Endodermal cell (in vitro differentiated cells): ENCODE data around the gene ARIH1. TPM values are rescaled to one million over a fixed set of nuclear protein-coding genes. Genes with fewer than 3 reads are reported as not detected.
A peak's percentile ranks its signal among the peaks of the same experiment; 100 is the strongest.

ENCODE experiments used
- DNase-seq: peaks from one replicate; pipeline ENCODE4 v3.0.0-alpha.2; 2017
- H3K27ac ChIP-seq: 2 replicates; pipeline ENCODE4 v1.5.1; 2013; ENCODE audit warnings: mild to moderate bottlenecking, low read depth, low read length, moderate library complexity
- H3K27me3 ChIP-seq: 2 replicates; pipeline ENCODE4 v1.6.1; 2013; ENCODE audit warnings: mild to moderate bottlenecking, low read length, moderate library complexity; ENCODE audit not compliant: insufficient read depth, control insufficient read depth, poor library complexity, severe bottlenecking
- H3K36me3 ChIP-seq: 2 replicates; pipeline ENCODE4 v1.7.0; 2013; ENCODE audit warnings: mild to moderate bottlenecking, low read length, moderate library complexity; ENCODE audit not compliant: control insufficient read depth, insufficient read depth
- H3K4me1 ChIP-seq: one replicate; pipeline ENCODE4 v1.7.0; 2013; ENCODE audit warnings: low read length; ENCODE audit not compliant: control insufficient read depth, insufficient read depth
- H3K4me3 ChIP-seq: 2 replicates; pipeline ENCODE4 v1.5.1; 2013; ENCODE audit warnings: mild to moderate bottlenecking, low read length, moderate library complexity
- H3K9ac ChIP-seq: 2 replicates; pipeline ENCODE4 v1.6.1; 2013; ENCODE audit warnings: mild to moderate bottlenecking, low read length, moderate library complexity; ENCODE audit not compliant: poor library complexity, severe bottlenecking; ENCODE audit errors: extremely low read depth
- H3K9me3 ChIP-seq: 2 replicates; pipeline ENCODE4 v1.6.1; 2013; ENCODE audit warnings: mild to moderate bottlenecking, low read length, moderate library complexity; ENCODE audit not compliant: control insufficient read depth
- H3K27ac Mint-ChIP-seq: 2 replicates; pipeline ENCODE4 v1.8.0; 2020; ENCODE audit warnings: mixed read lengths
- H3K27me3 Mint-ChIP-seq: 2 replicates; pipeline ENCODE4 v1.8.0; 2021; ENCODE audit warnings: mild to moderate bottlenecking, mixed read lengths; ENCODE audit not compliant: insufficient read depth
- H3K36me3 Mint-ChIP-seq: 2 replicates; pipeline ENCODE4 v1.8.0; 2020; ENCODE audit warnings: low read depth, mixed read lengths
- H3K4me1 Mint-ChIP-seq: 2 replicates; pipeline ENCODE4 v1.8.0; 2020; ENCODE audit warnings: mixed read lengths
- H3K4me3 Mint-ChIP-seq: 2 replicates; pipeline ENCODE4 v1.8.0; 2020; ENCODE audit warnings: mild to moderate bottlenecking, moderate library complexity, mixed read lengths
- H3K9me3 Mint-ChIP-seq: 2 replicates; pipeline ENCODE4 v1.8.0; 2020; ENCODE audit warnings: mild to moderate bottlenecking, mixed read lengths
- CTCF ChIP-seq: fragments of 200-600 bp; sonication (generic); conservative IDR thresholded peaks from 2 replicates; pipeline ENCODE4 v1.5.0; 2021; ENCODE audit warnings: antibody characterized with exemption, mild to moderate bottlenecking
- WGBS, 2 experiments: methylation state at CpG; one replicate each; pipeline versions ENCODE4 v1.1.5 to v1.1.7; 2013; ENCODE audit warnings: missing lambda C conversion rate in 2 of 2, mixed read lengths in 1 of 2; ENCODE audit not compliant: insufficient coverage in 1 of 2, insufficient read length in 1 of 2; 5-methylcytosine and 5-hydroxymethylcytosine counted together
- total RNA-seq, 2 donors: library from RNA; stranded (reverse); fragmentation: NEBNext Ultra II Directional in 1 of 2; extraction: Animal tissue kit (Norgen Biotek cat#: 25700) in 1 of 2; gene quantifications; 2 replicates in 1 of 2; 3 replicates in 1 of 2; pipeline ENCODE4 v1.2.1, GENCODE V29; 2021

ARIH1 gene
- total RNA-seq, 2 donors from 2014 or later = 183 to 238 TPM

- Histone ChIP-seq H3K9me3 (no peaks in the 10 kb centered on the region), H3K36me3 (peaks cover 78% of the 10 kb centered on the region), H3K27ac (no peak overlapping the region), H3K9ac (no peak overlapping the region), H3K27me3 (no peaks in the 10 kb centered on the region), H3K4me1 (no peaks in the 10 kb centered on the region), H3K4me3 (no peak overlapping the region)
- 98 to 100% methylated on average over 1 to 2 of the region's 2 CpGs for WGBS, 2 experiments
- no peaks in the 10 kb centered on the region for H3K27me3 Mint-ChIP-seq
- H3K27ac Mint-ChIP-seq = no peak overlapping the region
- H3K4me1 Mint-ChIP-seq = no peaks in the 10 kb centered on the region
- H3K9me3 Mint-ChIP-seq = no peaks in the 10 kb centered on the region
- DNase-seq = no peak
- TF ChIP-seq CTCF = no peak
- H3K36me3 Mint-ChIP-seq = peaks cover 43% of the 10 kb centered on the region
- H3K4me3 Mint-ChIP-seq = no peak overlapping the region
Observed at GRCh38 chr15:72585025-72585424, 110.9 kb downstream of the ARIH1 start.

- 94 to 100% methylated on average over 1 of the region's 1 CpG for WGBS, 2 experiments
- no peak overlapping the region for H3K4me3 Mint-ChIP-seq
- H3K27me3 Mint-ChIP-seq = no peaks in the 10 kb centered on the region
- H3K27ac Mint-ChIP-seq = no peak overlapping the region
- no peak overlapping the region for H3K4me3 ChIP-seq
- H3K27me3 ChIP-seq = no peaks in the 10 kb centered on the region
- H3K9me3 Mint-ChIP-seq = no peaks in the 10 kb centered on the region
- peak; percentile 53 for TF ChIP-seq CTCF
- DNase-seq = no peak
- H3K27ac ChIP-seq = no peak overlapping the region
- H3K4me1 ChIP-seq = no peaks in the 10 kb centered on the region
- H3K4me1 Mint-ChIP-seq = no peaks in the 10 kb centered on the region
- H3K9ac ChIP-seq = no peak overlapping the region
- peaks cover 38% of the 10 kb centered on the region for H3K36me3 Mint-ChIP-seq
- H3K9me3 ChIP-seq = no peaks in the 10 kb centered on the region
- peaks cover 73% of the 10 kb centered on the region for H3K36me3 ChIP-seq
Observed at GRCh38 chr15:72585476-72586058, 111.4 kb downstream of the ARIH1 start.

- H3K27me3 ChIP-seq = no peaks in the 10 kb centered on the region
- 95 to 98% methylated on average over 3 of the region's 3 CpGs for WGBS, 2 experiments
- TF ChIP-seq CTCF = no peak
- H3K36me3 Mint-ChIP-seq = peaks cover 22% of the 10 kb centered on the region
- H3K27ac Mint-ChIP-seq = no peak overlapping the region
- no peaks in the 10 kb centered on the region for H3K4me1 Mint-ChIP-seq
- H3K4me1 ChIP-seq = no peaks in the 10 kb centered on the region
- no peak for DNase-seq
- H3K9ac ChIP-seq = no peak overlapping the region
- H3K27me3 Mint-ChIP-seq = no peaks in the 10 kb centered on the region
- H3K4me3 Mint-ChIP-seq = no peak overlapping the region
- no peak overlapping the region for H3K27ac ChIP-seq
- no peaks in the 10 kb centered on the region for H3K9me3 ChIP-seq
- peaks cover 48% of the 10 kb centered on the region for H3K36me3 ChIP-seq
- no peak overlapping the region for H3K4me3 ChIP-seq
- no peaks in the 10 kb centered on the region for H3K9me3 Mint-ChIP-seq
Observed at GRCh38 chr15:72588096-72588495, 114.0 kb downstream of the ARIH1 start.
